Astrocyte (in vitro differentiated cells and primary cell): ENCODE data around the gene SERPINH1. TPM values are rescaled to one million over a fixed set of nuclear protein-coding genes. Genes with fewer than 3 reads are reported as not detected.

ENCODE experiments used
- DNase-seq: peaks from one replicate; pipeline ENCODE4 v3.0.0-alpha.2; 2010; ENCODE audit warnings: low read depth
- FAIRE-seq: peaks from 2 replicates; lab custom pipeline; 2011; peaks lifted over from hg19 to GRCh38; lab: Jason Lieb, UNC
- H2AFZ ChIP-seq: 2 replicates; pipeline ENCODE4 v1.6.0; 2012; ENCODE audit warnings: low read depth, low read length, inconsistent platforms
- H3K27ac ChIP-seq: 2 replicates; pipeline ENCODE4 v1.5.1; 2011; ENCODE audit warnings: low read depth, low read length, inconsistent platforms
- H3K27me3 ChIP-seq: 2 replicates; pipeline ENCODE4 v1.6.0; 2011; ENCODE audit warnings: low read length, inconsistent platforms; ENCODE audit not compliant: insufficient read depth
- H3K36me3 ChIP-seq: 2 replicates; pipeline ENCODE4 v1.5.1; 2011; ENCODE audit warnings: low read length, inconsistent platforms; ENCODE audit not compliant: insufficient read depth
- H3K4me1 ChIP-seq: 2 replicates; pipeline ENCODE4 v1.5.1; 2011; ENCODE audit warnings: low read length, inconsistent platforms; ENCODE audit not compliant: insufficient read depth
- H3K4me2 ChIP-seq: 2 replicates; pipeline ENCODE4 v1.6.0; 2012; ENCODE audit warnings: low read length, inconsistent platforms
- H3K4me3 ChIP-seq: 2 replicates; pipeline ENCODE4 v1.5.1; 2011; ENCODE audit warnings: low read depth, mild to moderate bottlenecking, low read length, inconsistent platforms; ENCODE audit not compliant: insufficient read depth
- H3K79me2 ChIP-seq: 2 replicates; pipeline ENCODE4 v1.6.0; 2012; ENCODE audit warnings: mild to moderate bottlenecking, low read length, inconsistent platforms; ENCODE audit not compliant: insufficient read depth
- H3K9ac ChIP-seq: 2 replicates; pipeline ENCODE4 v1.6.0; 2012; ENCODE audit warnings: mild to moderate bottlenecking, low read length, inconsistent platforms
- H3K9me3 ChIP-seq: 2 replicates; pipeline ENCODE4 v1.5.1; 2012; ENCODE audit warnings: low read depth, mild to moderate bottlenecking, low read length, inconsistent platforms; ENCODE audit not compliant: insufficient read depth
- H4K20me1 ChIP-seq: 2 replicates; pipeline ENCODE4 v1.6.0; 2012; ENCODE audit warnings: low read length, inconsistent platforms; ENCODE audit not compliant: insufficient read depth
- H3K27ac Mint-ChIP-seq: one replicate; pipeline ENCODE4 v1.8.0; 2021; ENCODE audit warnings: mild to moderate bottlenecking, mixed read lengths; ENCODE audit not compliant: unreplicated experiment
- H3K27me3 Mint-ChIP-seq: one replicate; pipeline ENCODE4 v1.8.0; 2021; ENCODE audit warnings: low read depth, mixed read lengths; ENCODE audit not compliant: unreplicated experiment
- H3K36me3 Mint-ChIP-seq: one replicate; pipeline ENCODE4 v1.8.0; 2021; ENCODE audit warnings: low read depth, mixed read lengths; ENCODE audit not compliant: unreplicated experiment
- H3K4me1 Mint-ChIP-seq: one replicate; pipeline ENCODE4 v1.8.0; 2021; ENCODE audit warnings: low read depth, mixed read lengths; ENCODE audit not compliant: unreplicated experiment
- H3K4me3 Mint-ChIP-seq: one replicate; pipeline ENCODE4 v1.8.0; 2021; ENCODE audit warnings: mild to moderate bottlenecking, moderate library complexity, mixed read lengths; ENCODE audit not compliant: unreplicated experiment
- H3K9me3 Mint-ChIP-seq: one replicate; pipeline ENCODE4 v1.8.0; 2021; ENCODE audit warnings: mild to moderate bottlenecking, mixed read lengths; ENCODE audit not compliant: unreplicated experiment
- CTCF ChIP-seq: IDR thresholded peaks from 2 replicates; pipeline ENCODE4 v1.5.1; 2011; ENCODE audit warnings: low read depth, mild to moderate bottlenecking, inconsistent platforms, low read length, moderate library complexity; ENCODE audit not compliant: insufficient read depth
- EZH2 ChIP-seq: IDR thresholded peaks from 2 replicates; pipeline ENCODE4 v1.6.1; 2012; ENCODE audit warnings: mild to moderate bottlenecking, low read length, inconsistent platforms; ENCODE audit not compliant: insufficient read depth
- total RNA-seq: library from RNA; stranded (reverse); gene quantifications from 2 replicates; pipeline ENCODE4 v1.2.1, GENCODE V29; 2021

Gene SERPINH1
- total RNA-seq, 1 donor from 2014 or later, result 768 TPM

- Histone ChIP-seq H3K9me3 (no peaks in the 10 kb centered on the region), H3K4me2 (no peak overlapping the region), H4K20me1 (no peaks in the 10 kb centered on the region), H3K36me3 (no peaks in the 10 kb centered on the region), H2AFZ (no peak overlapping the region), H3K4me1 (peaks cover 7% of the 10 kb centered on the region), H3K9ac (no peak overlapping the region), H3K27me3 (no peaks in the 10 kb centered on the region), H3K27ac (no peak overlapping the region), H3K79me2 (no peaks in the 10 kb centered on the region), H3K4me3 (no peak overlapping the region)
- DNase-seq, result no peak
- Mint-ChIP-seq H3K4me1 (peaks cover 3% of the 10 kb centered on the region), H3K4me3 (no peak overlapping the region), H3K9me3 (peaks cover 2% of the 10 kb centered on the region), H3K36me3 (peaks cover 3% of the 10 kb centered on the region), H3K27me3 (peaks cover 17% of the 10 kb centered on the region), H3K27ac (no peak overlapping the region)
- FAIRE-seq, result no peak
- TF ChIP-seq CTCF (no peak), EZH2 (no peak)
Measured at GRCh38 chr11:75538150-75538942, 23.7 kb upstream of the SERPINH1 start.

- H3K4me1 ChIP-seq, result peaks cover 7% of the 10 kb centered on the region
- H3K27ac Mint-ChIP-seq, result no peak overlapping the region
- H3K9ac ChIP-seq, result no peak overlapping the region
- H3K9me3 Mint-ChIP-seq, result peaks cover 2% of the 10 kb centered on the region
- FAIRE-seq, result no peak
- no peaks in the 10 kb centered on the region for H4K20me1 ChIP-seq
- no peak overlapping the region for H2AFZ ChIP-seq
- H3K4me1 Mint-ChIP-seq, result no peaks in the 10 kb centered on the region
- H3K4me3 ChIP-seq, result no peak overlapping the region
- H3K36me3 Mint-ChIP-seq, result peaks cover 3% of the 10 kb centered on the region
- no peaks in the 10 kb centered on the region for H3K9me3 ChIP-seq
- no peak overlapping the region for H3K4me3 Mint-ChIP-seq
- TF ChIP-seq CTCF, result no peak
- no peak for TF ChIP-seq EZH2
- H3K79me2 ChIP-seq, result no peaks in the 10 kb centered on the region
- no peaks in the 10 kb centered on the region for H3K36me3 ChIP-seq
- H3K4me2 ChIP-seq, result no peak overlapping the region
- H3K27ac ChIP-seq, result no peak overlapping the region
- H3K27me3 ChIP-seq, result no peaks in the 10 kb centered on the region
- no peak for DNase-seq
- peaks cover 21% of the 10 kb centered on the region for H3K27me3 Mint-ChIP-seq
Measured at GRCh38 chr11:75539459-75540334, 22.4 kb upstream of the SERPINH1 start.
